ENCODE data around the gene IQSEC1.

The IQSEC1 gene

DNA sequence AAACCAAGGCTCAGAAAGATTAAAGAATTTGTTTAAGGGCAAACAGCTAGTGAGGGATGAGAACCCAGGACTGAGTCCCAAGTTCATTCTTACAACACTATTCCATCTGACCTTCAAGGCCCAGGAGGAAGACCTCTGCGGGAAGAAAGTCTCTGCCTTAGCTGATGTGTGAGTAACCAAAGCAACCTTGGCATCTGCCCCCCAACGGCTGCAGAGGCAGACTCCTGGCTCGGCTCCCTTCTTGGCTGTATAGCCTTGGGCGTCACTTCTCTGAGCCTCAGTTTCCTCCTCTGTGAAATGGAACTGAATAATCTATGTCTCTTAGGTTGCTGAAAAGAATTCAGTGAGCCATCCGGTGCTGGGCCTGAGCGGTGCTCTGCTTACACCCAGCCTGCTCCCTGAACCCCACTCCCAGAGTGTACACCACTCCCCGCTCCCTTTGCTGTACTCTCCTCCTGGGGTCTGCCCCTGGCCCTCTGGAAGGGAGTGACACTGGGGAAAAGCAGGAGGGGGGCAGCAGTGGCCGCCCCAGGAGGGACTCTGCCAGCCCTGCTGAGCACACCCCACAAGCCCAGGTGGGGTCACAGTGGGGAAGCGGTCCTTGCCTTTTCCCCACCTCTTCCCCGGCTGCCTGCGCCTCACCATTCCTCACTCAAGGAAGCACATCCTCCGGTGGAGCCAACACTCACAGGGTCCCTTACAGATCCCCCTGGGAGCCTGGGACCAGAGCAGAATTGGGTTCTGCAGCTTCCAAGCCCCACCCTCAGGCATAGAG lies 97.3 kb downstream of the IQSEC1 start:
- no peak for DNase-seq (ENCODE audit: low read depth)
- no peak overlapping the region for H3K4me3 ChIP-seq (ENCODE audit: low read depth, low read length)
- TF ChIP-seq, protein P1, sequence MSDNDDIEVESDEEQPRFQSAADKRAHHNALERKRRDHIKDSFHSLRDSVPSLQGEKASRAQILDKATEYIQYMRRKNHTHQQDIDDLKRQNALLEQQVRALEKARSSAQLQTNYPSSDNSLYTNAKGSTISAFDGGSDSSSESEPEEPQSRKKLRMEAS (IDR thresholded peaks at IDR 0.05; ENCODE audit: low read depth, low read length) = no peak
- TF ChIP-seq CTCF (IDR thresholded peaks at IDR 0.05; ENCODE audit: low read depth, low read length) = no peak
- TF ChIP-seq MYC (IDR thresholded peaks at IDR 0.05; ENCODE audit: low read depth, low read length) = no peak
- TF ChIP-seq POLR2A (IDR thresholded peaks at IDR 0.05; ENCODE audit: extremely low read depth, insufficient read length) = no peak

GRCh38 chr3:12974819-12975218 lies 98.4 kb downstream of the IQSEC1 start:
- H3K4me3 ChIP-seq (ENCODE audit: low read depth, low read length) = no peak overlapping the region
- TF ChIP-seq CTCF (IDR thresholded peaks at IDR 0.05; ENCODE audit: low read depth, low read length) (no peak), MYC (IDR thresholded peaks at IDR 0.05; ENCODE audit: low read depth, low read length) (no peak), POLR2A (IDR thresholded peaks at IDR 0.05; ENCODE audit: extremely low read depth, insufficient read length) (no peak)
- TF ChIP-seq, protein P1 (IDR thresholded peaks at IDR 0.05; ENCODE audit: low read depth, low read length) = no peak
- DNase-seq (ENCODE audit: low read depth) = no peak

DNA sequence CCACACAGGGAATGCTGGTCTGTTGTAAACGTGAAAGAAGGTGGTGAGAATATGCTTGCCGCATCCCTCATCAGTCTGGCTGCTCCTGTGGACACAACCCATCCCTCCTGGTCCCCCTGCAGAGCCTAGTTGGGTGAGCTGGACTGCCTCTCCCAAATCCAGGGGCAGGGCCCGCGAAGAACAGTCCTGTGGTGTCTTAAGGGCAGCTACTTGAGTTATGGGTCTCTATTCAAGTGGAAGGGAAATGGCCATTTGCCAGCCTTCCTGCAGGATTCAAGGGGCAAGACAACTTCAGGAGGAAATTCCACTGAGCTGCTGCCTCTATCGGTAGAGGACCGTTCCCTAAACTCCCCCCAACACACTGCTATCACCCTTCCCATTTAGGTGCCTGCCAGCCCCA lies 98.9 kb downstream of the IQSEC1 start:
- TF ChIP-seq MYC (IDR thresholded peaks at IDR 0.05; ENCODE audit: low read depth, low read length) = no peak
- TF ChIP-seq, protein P1 (IDR thresholded peaks at IDR 0.05; ENCODE audit: low read depth, low read length) = no peak
- no peak for TF ChIP-seq CTCF (IDR thresholded peaks at IDR 0.05; ENCODE audit: low read depth, low read length)
- no peak overlapping the region for H3K4me3 ChIP-seq (ENCODE audit: low read depth, low read length)
- DNase-seq (ENCODE audit: low read depth) = no peak

DNA sequence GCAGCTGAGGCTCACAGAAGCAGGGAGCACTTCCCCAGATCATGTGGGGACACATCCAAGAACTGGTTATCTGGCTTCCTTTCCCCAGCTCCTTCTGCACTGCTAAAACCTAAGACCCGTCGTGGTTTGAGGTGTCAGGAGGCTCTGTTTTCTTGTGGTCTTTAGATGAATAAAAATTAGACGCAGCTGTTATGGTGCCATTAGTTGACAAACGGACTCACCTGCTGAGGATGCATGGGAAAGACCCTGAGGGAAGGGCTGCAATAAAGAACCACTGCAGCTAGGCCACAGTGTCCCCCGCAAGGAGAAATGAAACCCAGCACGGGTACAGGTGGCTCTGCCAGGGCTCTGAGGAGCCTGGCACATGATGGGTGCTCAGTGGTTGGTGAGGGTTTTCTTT lies 99.4 kb downstream of the IQSEC1 start:
- H3K4me3 ChIP-seq (ENCODE audit: low read depth, low read length) = no peak overlapping the region
- DNase-seq (ENCODE audit: low read depth) = no peak
- no peak for TF ChIP-seq POLR2A (IDR thresholded peaks at IDR 0.05; ENCODE audit: extremely low read depth, insufficient read length)
- TF ChIP-seq CTCF (IDR thresholded peaks at IDR 0.05; ENCODE audit: low read depth, low read length) = no peak
- TF ChIP-seq MYC (IDR thresholded peaks at IDR 0.05; ENCODE audit: low read depth, low read length) = no peak
- TF ChIP-seq, protein P1 (IDR thresholded peaks at IDR 0.05; ENCODE audit: low read depth, low read length) = no peak

DNA sequence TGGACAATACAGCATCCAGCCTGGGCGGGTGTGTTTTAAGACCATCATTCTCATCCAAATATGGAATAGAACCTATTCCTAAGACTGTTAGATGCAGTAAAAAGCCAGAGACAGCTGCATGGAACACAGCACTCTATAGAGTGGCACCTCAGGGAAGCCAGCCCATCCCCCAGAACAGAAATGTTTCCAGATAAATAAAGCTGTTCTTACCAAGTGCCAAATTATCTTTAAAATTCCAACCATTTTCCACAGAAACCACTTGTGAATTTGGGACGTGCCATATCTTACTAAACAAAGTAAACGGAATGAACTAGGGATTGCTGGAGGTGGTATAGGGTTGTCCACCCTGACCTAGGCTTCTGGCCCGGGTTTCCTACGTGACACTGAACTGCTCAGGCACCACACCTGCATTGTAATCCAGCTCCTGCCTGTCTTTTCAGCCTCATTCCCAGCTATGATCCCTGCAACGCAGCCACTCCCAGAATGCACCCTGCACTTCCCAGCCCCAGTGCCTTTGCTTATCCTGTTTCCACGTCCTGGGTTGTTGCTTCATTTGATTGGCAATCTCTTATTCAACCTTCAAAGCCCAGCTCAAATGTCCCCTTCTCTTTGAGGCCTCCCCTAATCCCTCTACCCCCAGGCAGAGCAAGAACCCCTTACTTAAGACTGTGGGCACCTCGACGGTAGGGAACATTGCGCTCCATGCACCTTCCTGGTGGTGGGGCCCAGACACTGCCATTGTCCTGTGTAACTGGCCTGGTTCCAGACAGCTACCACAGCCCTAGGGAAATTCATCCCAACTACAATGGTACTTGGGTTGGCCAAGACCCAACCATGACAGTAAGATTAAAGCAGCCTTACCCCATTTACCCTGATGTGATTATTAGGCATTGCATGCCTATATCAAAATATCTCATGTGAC lies 100.2 kb downstream of the IQSEC1 start:
- no peak for DNase-seq (ENCODE audit: low read depth)
- no peak overlapping the region for H3K4me3 ChIP-seq (ENCODE audit: low read depth, low read length)
- TF ChIP-seq MYC (IDR thresholded peaks at IDR 0.05; ENCODE audit: low read depth, low read length) (no peak), CTCF (IDR thresholded peaks at IDR 0.05; ENCODE audit: low read depth, low read length) (no peak)
- TF ChIP-seq, protein P1 (IDR thresholded peaks at IDR 0.05; ENCODE audit: low read depth, low read length) = no peak
